Lower leg skin (tissue), 3 donors: ENCODE data around the gene EDRF1.

ENCODE experiments used
- CTCF ChIP-seq, 3 donors: fragments of 450-650 bp; IDR thresholded peaks; one replicate each; pipeline ENCODE4 v1.5.1; 2016; ENCODE audit warnings: antibody characterized with exemption in 3 of 3, mild to moderate bottlenecking in 3 of 3, moderate library complexity in 2 of 3
- POLR2A ChIP-seq, 2 donors: fragments of 450-650 bp; IDR thresholded peaks; one replicate each; pipeline ENCODE4 v1.6.1; 2016 to 2017; ENCODE audit warnings: antibody characterized with exemption in 2 of 2, mild to moderate bottlenecking in 1 of 2, moderate library complexity in 1 of 2

- TF ChIP-seq CTCF (IDR thresholded peaks at IDR 0.05) (no peak), POLR2A (IDR thresholded peaks at IDR 0.05) (no peak)
These were observed 60.2 kb downstream of the EDRF1 start for GRCh38 chr10:125779403-125780327.
